HG02798 (cell line): Measurements from ENCODE around the gene PLXNC1.

ENCODE experiments used
- ATAC-seq: cut with Tn5 transposase; IDR thresholded peaks from one replicate; pipeline ENCODE4 v1.9.1; 2021; ENCODE audit warnings: mild to moderate bottlenecking; ENCODE audit not compliant: unreplicated experiment, poor library complexity

The PLXNC1 gene

GRCh38 chr12:94225947-94226630 lies 77.7 kb downstream of the PLXNC1 start:
- no peak for ATAC-seq

- peak; percentile 32 for ATAC-seq
Observed at GRCh38 chr12:94227066-94227465, 78.7 kb downstream of the PLXNC1 start.

GRCh38 chr12:94228488-94228907 lies 80.1 kb downstream of the PLXNC1 start:
- ATAC-seq: peak; percentile 61

GRCh38 chr12:94229902-94230301 lies 81.5 kb downstream of the PLXNC1 start:
- ATAC-seq: no peak

GRCh38 chr12:94230357-94230905 lies 82.1 kb downstream of the PLXNC1 start:
- ATAC-seq: peak; percentile 41

- no peak for ATAC-seq
Observed at GRCh38 chr12:94231709-94232108, 83.3 kb downstream of the PLXNC1 start.

GRCh38 chr12:94235848-94236247 lies 87.5 kb downstream of the PLXNC1 start:
- ATAC-seq: no peak

GRCh38 chr12:94239332-94239993 lies 91.1 kb downstream of the PLXNC1 start:
- no peak for ATAC-seq

GRCh38 chr12:94240171-94240570 lies 91.8 kb downstream of the PLXNC1 start:
- peak; percentile 92 for ATAC-seq

GRCh38 chr12:94242901-94243300 lies 94.5 kb downstream of the PLXNC1 start:
- no peak for ATAC-seq

GRCh38 chr12:94244165-94245133 lies 96.1 kb downstream of the PLXNC1 start:
- peak; percentile 50 for ATAC-seq

- ATAC-seq: no peak
Observed at GRCh38 chr12:94245631-94246383, 97.4 kb downstream of the PLXNC1 start.

- ATAC-seq: no peak
Observed at GRCh38 chr12:94247246-94247645, 98.9 kb downstream of the PLXNC1 start.

GRCh38 chr12:94248582-94248981 lies 100.2 kb downstream of the PLXNC1 start:
- ATAC-seq: no peak

GRCh38 chr12:94250130-94250529 lies 101.8 kb downstream of the PLXNC1 start:
- no peak for ATAC-seq

GRCh38 chr12:94254270-94254669 lies 105.9 kb downstream of the PLXNC1 start:
- no peak for ATAC-seq

GRCh38 chr12:94255006-94255405 lies 106.6 kb downstream of the PLXNC1 start:
- ATAC-seq: no peak

- ATAC-seq: no peak
Observed at GRCh38 chr12:94255428-94255827, 107.1 kb downstream of the PLXNC1 start.

- ATAC-seq: peak; percentile 34
Observed at GRCh38 chr12:94258593-94258992, 110.2 kb downstream of the PLXNC1 start.

GRCh38 chr12:94260017-94260416 lies 111.6 kb downstream of the PLXNC1 start:
- ATAC-seq: no peak
